ENCODE measurements around the gene HIVEP3.
A peak's percentile ranks its signal among the peaks of the same experiment; 100 is the strongest.

The HIVEP3 gene

GRCh38 chr1:41511239-41511540 lies 407.5 kb downstream of the HIVEP3 start:
- peaks cover 0 to 18% (median 17%) of the 10 kb centered on the region in 4 experiments for H3K4me1 ChIP-seq (ENCODE audit: control extremely low read depth in 1 of 4, control insufficient read depth in 4 of 4, insufficient read depth in 4 of 4, low read length in 3 of 4)
- H3K4me3 ChIP-seq (ENCODE audit: control insufficient read depth in 1 of 7, extremely low read depth in 1 of 7, insufficient read depth in 4 of 7, low read depth in 2 of 7, low read length in 6 of 7), result no peak overlapping the region
- H3K9me3 ChIP-seq (ENCODE audit: control extremely low read depth in 1 of 5, control insufficient read depth in 4 of 5, insufficient read depth in 2 of 5, low read depth in 1 of 5, low read length in 4 of 5), result no peaks in the 10 kb centered on the region
- DNase-seq, result no peak
- H3K36me3 ChIP-seq (ENCODE audit: control insufficient read depth in 4 of 4, insufficient read depth in 4 of 4, low read length in 3 of 4), result peaks cover 0 to 6% (median 0%) of the 10 kb centered on the region in 4 experiments
- 99% methylated on average over 7 of the region's 7 CpGs for WGBS (ENCODE audit: insufficient coverage)
- POLR2A ChIA-PET, result no interaction called here
- no peaks in the 10 kb centered on the region for H3K27me3 ChIP-seq (replicated peaks in 2 of 5; ENCODE audit: control insufficient read depth in 4 of 5, insufficient read depth in 5 of 5, low read length in 4 of 5)
- H3K27ac ChIP-seq (ENCODE audit: insufficient read depth in 1 of 2, low read depth in 1 of 2, low read length in 2 of 2, poor library complexity in 1 of 2, severe bottlenecking in 2 of 2), result no peak overlapping the region
- CTCF ChIA-PET, result interaction anchor here (1.1 kb wide), 1 partner anchor 19 kb away, joined by 3 read pairs; no protein-coding TSS in a partner anchor

GRCh38 chr1:41510531-41511238 lies 408.0 kb downstream of the HIVEP3 start:
- Histone ChIP-seq H3K4me3 (ENCODE audit: control insufficient read depth in 1 of 7, extremely low read depth in 1 of 7, insufficient read depth in 4 of 7, low read depth in 2 of 7, low read length in 6 of 7) (no peak overlapping the region), H3K4me1 (ENCODE audit: control extremely low read depth in 1 of 4, control insufficient read depth in 4 of 4, insufficient read depth in 4 of 4, low read length in 3 of 4) (peaks cover 0 to 20% (median 15%) of the 10 kb centered on the region in 4 experiments), H3K9me3 (ENCODE audit: control extremely low read depth in 1 of 5, control insufficient read depth in 4 of 5, insufficient read depth in 2 of 5, low read depth in 1 of 5, low read length in 4 of 5) (no peaks in the 10 kb centered on the region), H3K36me3 (ENCODE audit: control insufficient read depth in 4 of 4, insufficient read depth in 4 of 4, low read length in 3 of 4) (peaks cover 0 to 6% (median 0%) of the 10 kb centered on the region in 4 experiments), H3K27ac (ENCODE audit: insufficient read depth in 1 of 2, low read depth in 1 of 2, low read length in 2 of 2, poor library complexity in 1 of 2, severe bottlenecking in 2 of 2) (no peak overlapping the region), H3K27me3 (replicated peaks in 2 of 5; ENCODE audit: control insufficient read depth in 4 of 5, insufficient read depth in 5 of 5, low read length in 4 of 5) (no peaks in the 10 kb centered on the region)
- ChIA-PET POLR2A (no interaction called here), CTCF (interaction anchor here (1.1 kb wide), 1 partner anchor 19 kb away, joined by 3 read pairs; no protein-coding TSS in a partner anchor)
- DNase-seq, result no peak
- WGBS (ENCODE audit: insufficient coverage), result 89% methylated on average over 32 of the region's 41 CpGs

- Histone ChIP-seq H3K27me3 (replicated peaks in 2 of 5; ENCODE audit: control insufficient read depth in 4 of 5, insufficient read depth in 5 of 5, low read length in 4 of 5) (no peaks in the 10 kb centered on the region), H3K4me3 (ENCODE audit: control insufficient read depth in 1 of 7, extremely low read depth in 1 of 7, insufficient read depth in 4 of 7, low read depth in 2 of 7, low read length in 6 of 7) (no peak overlapping the region), H3K4me1 (ENCODE audit: control extremely low read depth in 1 of 4, control insufficient read depth in 4 of 4, insufficient read depth in 4 of 4, low read length in 3 of 4) (peaks cover 0 to 20% (median 15%) of the 10 kb centered on the region in 4 experiments), H3K9me3 (ENCODE audit: control extremely low read depth in 1 of 5, control insufficient read depth in 4 of 5, insufficient read depth in 2 of 5, low read depth in 1 of 5, low read length in 4 of 5) (no peaks in the 10 kb centered on the region), H3K36me3 (ENCODE audit: control insufficient read depth in 4 of 4, insufficient read depth in 4 of 4, low read length in 3 of 4) (peaks cover 0 to 6% (median 0%) of the 10 kb centered on the region in 4 experiments), H3K27ac (ENCODE audit: insufficient read depth in 1 of 2, low read depth in 1 of 2, low read length in 2 of 2, poor library complexity in 1 of 2, severe bottlenecking in 2 of 2) (no peak overlapping the region)
- ChIA-PET POLR2A (interaction anchor here (0.9 kb wide), 1 partner anchor 13 kb away, joined by 4 read pairs; no protein-coding TSS in a partner anchor), CTCF (interaction anchor here (1.2 to 1.5 kb wide), 2 partner anchors 9 to 15 kb away, joined by 3 to 5 read pairs; no protein-coding TSS in a partner anchor)
- DNase-seq, result peak in 2 of 3 donors; percentile 27 to 36
- WGBS (ENCODE audit: insufficient coverage), result 100% methylated on average over 3 of the region's 9 CpGs
Measured at GRCh38 chr1:41509270-41509671, 409.5 kb downstream of the HIVEP3 start.

DNA sequence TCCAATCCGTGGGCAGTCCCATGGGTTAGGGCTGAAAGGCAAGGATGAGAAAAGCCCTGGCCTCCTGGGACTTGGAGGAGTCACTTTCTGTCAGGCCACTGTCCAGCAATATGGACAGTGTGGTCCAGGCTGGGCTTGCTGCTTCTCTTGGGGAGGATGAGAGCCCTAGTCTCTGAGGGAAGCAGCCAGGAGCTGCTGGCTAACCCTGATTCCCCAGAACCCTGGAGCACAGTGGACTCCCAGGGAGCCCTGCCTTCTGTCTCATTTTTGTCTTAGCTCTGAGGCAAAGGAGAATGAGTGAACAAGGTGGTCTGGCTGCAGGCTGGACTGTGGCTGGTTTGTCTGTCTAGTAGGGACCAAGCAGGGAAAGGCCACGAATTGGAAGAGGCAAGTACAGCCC lies 410.4 kb downstream of the HIVEP3 start:
- Histone ChIP-seq H3K36me3 (ENCODE audit: control insufficient read depth in 4 of 4, insufficient read depth in 4 of 4, low read length in 3 of 4) (peaks cover 0 to 6% (median 0%) of the 10 kb centered on the region in 4 experiments), H3K4me3 (ENCODE audit: control insufficient read depth in 1 of 7, extremely low read depth in 1 of 7, insufficient read depth in 4 of 7, low read depth in 2 of 7, low read length in 6 of 7) (no peak overlapping the region), H3K9me3 (ENCODE audit: control extremely low read depth in 1 of 5, control insufficient read depth in 4 of 5, insufficient read depth in 2 of 5, low read depth in 1 of 5, low read length in 4 of 5) (no peaks in the 10 kb centered on the region), H3K27ac (ENCODE audit: insufficient read depth in 1 of 2, low read depth in 1 of 2, low read length in 2 of 2, poor library complexity in 1 of 2, severe bottlenecking in 2 of 2) (no peak overlapping the region), H3K4me1 (ENCODE audit: control extremely low read depth in 1 of 4, control insufficient read depth in 4 of 4, insufficient read depth in 4 of 4, low read length in 3 of 4) (peaks cover 0 to 20% (median 15%) of the 10 kb centered on the region in 4 experiments), H3K27me3 (replicated peaks in 2 of 5; ENCODE audit: control insufficient read depth in 4 of 5, insufficient read depth in 5 of 5, low read length in 4 of 5) (no peaks in the 10 kb centered on the region)
- ChIA-PET CTCF (interaction anchor here (0.8 to 1.5 kb wide), 4 partner anchors 8 to 30 kb away, joined by 3 to 5 read pairs (median 3); no protein-coding TSS in a partner anchor), POLR2A (interaction anchor here (0.9 kb wide), 1 partner anchor 14 kb away, joined by 4 read pairs; no protein-coding TSS in a partner anchor)
- 89% methylated on average over 1 of the region's 2 CpGs for WGBS (ENCODE audit: insufficient coverage)
- DNase-seq, result no peak

DNA sequence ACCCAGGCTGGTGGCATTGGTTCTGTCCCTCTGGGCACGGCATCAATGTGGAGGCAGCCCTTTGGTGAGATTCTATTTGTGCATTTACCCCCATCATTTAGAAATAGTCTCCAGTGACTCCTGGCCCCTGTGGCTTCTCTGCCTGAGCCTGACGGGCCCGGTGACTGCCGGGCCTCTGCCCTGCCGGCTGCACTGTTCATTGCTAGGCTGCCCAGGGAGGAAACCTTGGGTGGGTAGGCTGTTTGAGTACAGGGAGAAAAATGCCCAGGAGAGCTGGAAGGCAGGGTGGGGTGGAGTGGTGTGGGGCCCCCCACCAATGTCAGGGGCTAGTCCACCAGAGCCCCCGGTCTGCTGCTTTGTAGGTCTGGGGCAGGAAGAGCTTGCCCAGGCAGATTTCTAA lies 410.9 kb downstream of the HIVEP3 start:
- 100% methylated on average over 2 of the region's 6 CpGs for WGBS (ENCODE audit: insufficient coverage)
- H3K4me1 ChIP-seq (ENCODE audit: control extremely low read depth in 1 of 4, control insufficient read depth in 4 of 4, insufficient read depth in 4 of 4, low read length in 3 of 4), result peaks cover 0 to 20% (median 15%) of the 10 kb centered on the region in 4 experiments
- ChIA-PET CTCF (interaction anchor here (0.8 to 1.5 kb wide), 3 partner anchors 8 to 30 kb away, joined by 3 read pairs; no protein-coding TSS in a partner anchor), POLR2A (no interaction called here)
- peaks cover 0 to 1% (median 0%) of the 10 kb centered on the region in 4 experiments for H3K36me3 ChIP-seq (ENCODE audit: control insufficient read depth in 4 of 4, insufficient read depth in 4 of 4, low read length in 3 of 4)
- no peak overlapping the region for H3K27ac ChIP-seq (ENCODE audit: insufficient read depth in 1 of 2, low read depth in 1 of 2, low read length in 2 of 2, poor library complexity in 1 of 2, severe bottlenecking in 2 of 2)
- no peak overlapping the region for H3K4me3 ChIP-seq (ENCODE audit: control insufficient read depth in 1 of 7, extremely low read depth in 1 of 7, insufficient read depth in 4 of 7, low read depth in 2 of 7, low read length in 6 of 7)
- no peak for DNase-seq
- no peaks in the 10 kb centered on the region for H3K27me3 ChIP-seq (replicated peaks in 2 of 5; ENCODE audit: control insufficient read depth in 4 of 5, insufficient read depth in 5 of 5, low read length in 4 of 5)
- H3K9me3 ChIP-seq (ENCODE audit: control extremely low read depth in 1 of 5, control insufficient read depth in 4 of 5, insufficient read depth in 2 of 5, low read depth in 1 of 5, low read length in 4 of 5), result no peaks in the 10 kb centered on the region

DNA sequence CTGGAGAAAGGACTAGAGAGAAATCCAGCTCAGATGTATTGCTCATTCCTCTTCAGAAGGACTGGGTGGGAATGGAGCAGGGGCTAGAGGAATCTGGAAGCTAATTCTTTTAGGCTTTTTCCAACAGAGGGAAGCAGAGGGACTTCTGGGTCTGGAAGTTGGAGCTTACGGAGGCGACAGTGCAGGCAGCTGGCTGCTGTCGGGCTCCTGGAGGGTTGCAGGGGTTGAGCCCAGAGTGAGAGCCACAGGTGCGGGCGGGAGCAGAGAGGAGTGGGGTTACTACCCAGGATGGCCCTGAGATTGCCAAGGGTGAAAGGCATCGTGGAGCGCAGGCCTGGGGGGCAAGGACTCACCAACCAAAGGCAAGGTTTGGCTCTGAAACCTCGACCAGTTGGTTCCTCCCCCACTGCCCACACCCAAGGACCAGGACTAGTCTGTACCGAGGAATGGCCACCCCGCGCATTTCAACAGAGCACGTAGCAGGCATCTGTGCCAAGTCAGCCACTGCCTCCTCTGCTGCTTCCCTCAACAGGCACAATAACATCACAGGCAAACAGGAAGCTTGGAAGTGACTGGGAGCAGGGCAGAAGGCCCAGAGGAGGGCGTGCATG lies 411.5 kb downstream of the HIVEP3 start:
- WGBS (ENCODE audit: insufficient coverage), result 96% methylated on average over 10 of the region's 13 CpGs
- H3K36me3 ChIP-seq (ENCODE audit: control insufficient read depth in 4 of 4, insufficient read depth in 4 of 4, low read length in 3 of 4), result no peaks in the 10 kb centered on the region
- H3K27ac ChIP-seq (ENCODE audit: insufficient read depth in 1 of 2, low read depth in 1 of 2, low read length in 2 of 2, poor library complexity in 1 of 2, severe bottlenecking in 2 of 2), result no peak overlapping the region
- H3K4me1 ChIP-seq (ENCODE audit: control extremely low read depth in 1 of 4, control insufficient read depth in 4 of 4, insufficient read depth in 4 of 4, low read length in 3 of 4), result peaks cover 0 to 20% (median 15%) of the 10 kb centered on the region in 4 experiments
- DNase-seq, result no peak
- no peak overlapping the region for H3K4me3 ChIP-seq (ENCODE audit: control insufficient read depth in 1 of 7, extremely low read depth in 1 of 7, insufficient read depth in 4 of 7, low read depth in 2 of 7, low read length in 6 of 7)
- ChIA-PET CTCF (interaction anchor here (1.0 kb wide), 2 partner anchors 14 to 23 kb away, joined by 3 to 4 read pairs; partner anchors contain the start of gene EDN2), POLR2A (no interaction called here)
- H3K9me3 ChIP-seq (ENCODE audit: control extremely low read depth in 1 of 5, control insufficient read depth in 4 of 5, insufficient read depth in 2 of 5, low read depth in 1 of 5, low read length in 4 of 5), result no peaks in the 10 kb centered on the region
- H3K27me3 ChIP-seq (replicated peaks in 2 of 5; ENCODE audit: control insufficient read depth in 4 of 5, insufficient read depth in 5 of 5, low read length in 4 of 5), result no peaks in the 10 kb centered on the region

Data from common myeloid progenitor, CD34-positive (primary cell).